Measurements from ENCODE around the gene RNF182.

DNA sequence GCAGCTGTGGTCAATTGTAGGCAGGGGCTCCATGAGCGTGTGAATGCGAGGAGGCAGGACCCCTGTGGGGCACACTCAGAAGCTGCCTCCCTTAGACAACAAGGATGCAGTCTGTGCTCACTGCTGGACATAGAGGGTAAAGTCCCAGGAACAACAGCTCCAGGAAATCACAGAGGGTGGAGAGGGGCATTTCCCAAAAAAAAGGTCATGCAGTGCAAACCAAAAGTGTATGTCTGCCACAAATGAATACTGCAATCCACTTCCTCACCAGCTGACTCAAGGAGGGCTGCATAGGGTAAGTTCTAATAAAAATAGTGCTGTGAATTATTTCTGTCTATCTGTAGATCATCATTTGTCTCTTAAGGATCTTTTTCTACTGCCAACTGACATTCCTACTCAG, 95.8 kb downstream of the RNF182 start:
- TF ChIP-seq CTCF (IDR thresholded peaks at IDR 0.05) (no peak), RFX5 (IDR thresholded peaks at IDR 0.05; ENCODE audit: low read length) (no peak), ZBTB33 (IDR thresholded peaks at IDR 0.05; ENCODE audit: borderline replicate concordance, low read depth) (no peak)
